GM10248 (cell line): Measurements from ENCODE around the gene CEP112.

Source experiments
- CTCF ChIA-PET: fragments of 300-600 bp; sonication (Branson Sonifier 250); formaldehyde crosslinking; extraction: SDS; loops from one replicate; lab custom pipeline; 2021; ENCODE audit warnings: antibody characterized with exemption; lab: Yijun Ruan, JAX
- POLR2A ChIA-PET: fragments of 350-650 bp; sonication (Branson Sonifier 250); formaldehyde crosslinking; extraction: SDS; loops from one replicate; lab custom pipeline; 2020; ENCODE audit warnings: antibody characterized with exemption; lab: Yijun Ruan, JAX
- DNase-seq: peaks from one replicate; pipeline ENCODE4 v3.0.0; 2012; ENCODE audit errors: extremely low spot score
- CTCF ChIP-seq: IDR thresholded peaks from 2 replicates; pipeline ENCODE4 v1.5.1; 2012; ENCODE audit warnings: mild to moderate bottlenecking, low read depth; ENCODE audit errors: extremely low read depth, missing control alignments, control extremely low read depth

Gene CEP112

GRCh38 chr17:66230922-66231591, 39.1 kb upstream of the CEP112 start:
- TF ChIP-seq CTCF = no peak
- CTCF ChIA-PET = interaction anchor here (0.6 kb wide), 1 partner anchor 8 kb away, joined by 3 read pairs; no protein-coding TSS in a partner anchor
- no peak for DNase-seq
- POLR2A ChIA-PET = no interaction called here

GRCh38 chr17:66229783-66230538, 38.0 kb upstream of the CEP112 start:
- DNase-seq = no peak
- POLR2A ChIA-PET = no interaction called here
- CTCF ChIA-PET = interaction anchor here (0.6 kb wide), 1 partner anchor 9 kb away, joined by 3 read pairs; no protein-coding TSS in a partner anchor
- no peak for TF ChIP-seq CTCF

GRCh38 chr17:66228887-66229782, 37.2 kb upstream of the CEP112 start, which contains the start of gene APOH:
TSS of gene APOH (minus strand) at chr17:66229415. CDS start at chr17:66229379, 36 bp downstream.
- ChIA-PET POLR2A (no interaction called here), CTCF (no interaction called here)
- no peak for TF ChIP-seq CTCF
- DNase-seq = no peak

- POLR2A ChIA-PET = no interaction called here
- DNase-seq = no peak
- TF ChIP-seq CTCF = no peak
- CTCF ChIA-PET = no interaction called here
These were observed 35.5 kb upstream of the CEP112 start for GRCh38 chr17:66227212-66228045.

- ChIA-PET POLR2A (no interaction called here), CTCF (no interaction called here)
- TF ChIP-seq CTCF = no peak
- DNase-seq = no peak
These were observed 30.9 kb upstream of the CEP112 start for GRCh38 chr17:66222798-66223350.
